Myocyte (in vitro differentiated cells): ENCODE measurements around the gene UBTD2. TPM values are rescaled to one million over a fixed set of nuclear protein-coding genes. Genes with fewer than 3 reads are reported as not detected.
"Not testable (repeated sequence)": the region's sequence is repeated elsewhere in the genome, so short reads cannot be mapped to it uniquely, and the experiment has no call there.

ENCODE experiments used
- DNase-seq: peaks from one replicate; pipeline ENCODE4 v3.0.0-alpha.2; 2012; ENCODE audit warnings: low read depth
- total RNA-seq: library from RNA; depleted of rRNA; stranded (reverse); fragments of >200 nt; gene quantifications from 2 replicates; pipeline ENCODE4 v1.2.3, GENCODE V29; 2014

Gene UBTD2
- total RNA-seq, 1 donor from 2014 or later = 45.2 TPM

DNA sequence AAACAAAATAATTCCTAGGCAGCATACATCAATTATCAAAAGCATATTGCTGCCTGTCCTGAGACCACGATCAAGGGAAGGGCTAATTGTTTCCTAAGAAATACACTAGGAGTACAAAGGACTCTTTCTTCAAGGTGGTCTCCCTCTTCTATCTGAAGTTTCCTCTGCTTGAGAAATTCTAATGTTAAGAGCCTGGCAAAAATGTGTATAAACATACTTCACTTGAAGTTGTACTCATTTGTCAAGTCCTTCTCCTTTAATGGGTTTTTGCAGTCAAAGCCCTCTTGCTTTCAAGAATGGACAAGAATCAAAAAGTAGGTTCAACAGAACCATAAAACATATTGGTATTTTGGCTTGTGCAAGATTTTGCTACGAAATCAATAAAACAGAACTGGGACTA, 31.1 kb downstream of the UBTD2 start:
- no peak for DNase-seq

DNA sequence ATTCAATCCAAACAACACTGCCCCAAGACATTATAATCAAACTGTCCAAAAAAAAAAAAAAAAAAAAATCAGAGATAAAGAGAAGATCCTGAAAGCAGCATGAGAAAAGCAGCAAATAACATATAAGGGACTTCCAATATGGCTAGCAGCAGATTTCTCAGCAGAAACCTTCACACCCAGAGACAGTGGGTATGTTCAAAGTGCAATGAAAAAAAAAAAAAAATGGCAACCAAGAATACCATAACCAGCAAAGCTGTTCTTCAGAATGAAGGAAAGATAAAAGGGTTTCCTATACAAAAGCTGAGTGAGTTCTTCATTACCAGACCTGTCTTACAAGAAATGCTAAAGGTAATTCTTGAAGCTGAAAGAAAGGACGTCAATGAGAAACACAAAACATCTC, 32.1 kb downstream of the UBTD2 start:
- DNase-seq = no peak

DNA sequence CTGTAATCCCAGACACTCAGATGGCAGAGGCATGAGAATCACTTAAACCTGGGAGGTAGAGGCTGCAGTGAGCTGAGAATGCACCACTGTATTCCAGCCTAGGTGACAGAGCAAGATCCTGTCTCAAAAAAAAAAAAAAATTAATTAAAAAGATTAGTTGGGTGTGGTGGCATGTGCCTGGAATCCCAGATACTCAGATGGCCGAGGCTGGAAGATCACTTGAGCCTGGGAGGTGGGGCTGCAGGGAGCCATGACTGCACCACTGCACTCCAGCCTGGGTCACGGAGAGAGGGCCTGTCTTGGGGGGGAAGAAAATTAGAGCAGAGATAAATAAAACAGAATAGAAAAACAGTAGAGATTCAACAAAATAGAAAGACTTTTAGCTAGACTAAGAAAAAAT, 34.9 kb downstream of the UBTD2 start:
- DNase-seq = peak; percentile 4

DNA sequence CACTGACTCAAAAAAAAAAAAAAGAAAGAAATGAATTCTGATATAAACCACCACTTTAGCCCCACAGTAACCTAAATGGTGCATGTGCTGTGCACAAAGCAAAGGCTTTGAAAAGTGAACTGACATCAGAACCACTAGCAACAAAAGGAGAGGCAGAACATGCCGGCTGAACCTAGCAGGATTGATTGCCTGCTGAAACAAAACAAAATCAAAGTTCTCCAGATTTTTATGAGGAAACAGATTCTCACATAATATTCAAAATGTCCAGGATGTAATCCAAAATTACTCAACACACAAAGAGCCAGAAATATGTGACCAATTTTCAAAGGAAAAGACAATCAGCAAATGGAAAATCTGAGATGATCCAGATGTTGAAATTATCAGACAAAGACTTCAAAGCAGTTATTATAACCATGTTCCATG, 37.9 kb downstream of the UBTD2 start:
- DNase-seq = no peak

DNA sequence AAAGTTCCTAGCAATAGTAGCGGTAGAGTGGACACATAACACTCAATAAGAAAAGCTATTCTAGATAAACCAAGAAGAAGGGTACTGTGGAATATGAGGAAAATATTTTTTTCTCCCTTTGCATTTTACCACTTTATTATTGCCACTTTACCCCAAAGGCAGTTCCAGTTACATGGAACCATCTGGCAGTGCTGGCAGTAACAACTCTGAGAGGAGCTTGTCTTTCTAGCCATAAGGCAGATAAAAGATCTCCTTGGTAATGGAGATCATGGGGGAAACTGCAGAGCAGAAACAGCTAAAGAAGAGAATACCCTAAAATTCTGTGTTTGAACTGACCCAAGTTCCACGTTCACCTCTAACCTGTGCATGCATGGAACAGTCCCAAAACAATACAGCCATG, 38.5 kb downstream of the UBTD2 start:
- no peak for DNase-seq

DNA sequence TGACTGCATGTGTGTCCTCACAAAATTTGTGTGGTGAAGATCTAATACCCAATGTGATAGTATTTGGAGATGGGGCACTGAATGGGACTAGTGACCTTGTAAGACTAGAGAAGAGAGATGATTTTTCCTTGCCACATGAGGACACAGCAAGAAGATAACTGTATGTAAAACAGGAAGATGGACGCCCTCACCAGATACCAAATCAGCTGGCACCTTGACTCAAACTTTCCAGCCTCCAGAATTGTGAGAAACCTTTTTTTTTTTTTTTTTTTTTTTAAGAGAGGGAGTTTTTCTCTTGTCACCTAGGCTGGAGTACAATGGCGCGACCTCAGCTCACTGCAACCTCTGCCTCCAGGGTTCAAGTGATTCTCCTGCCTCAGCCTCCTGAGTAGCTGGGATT, 40.3 kb downstream of the UBTD2 start:
- no peak for DNase-seq

DNA sequence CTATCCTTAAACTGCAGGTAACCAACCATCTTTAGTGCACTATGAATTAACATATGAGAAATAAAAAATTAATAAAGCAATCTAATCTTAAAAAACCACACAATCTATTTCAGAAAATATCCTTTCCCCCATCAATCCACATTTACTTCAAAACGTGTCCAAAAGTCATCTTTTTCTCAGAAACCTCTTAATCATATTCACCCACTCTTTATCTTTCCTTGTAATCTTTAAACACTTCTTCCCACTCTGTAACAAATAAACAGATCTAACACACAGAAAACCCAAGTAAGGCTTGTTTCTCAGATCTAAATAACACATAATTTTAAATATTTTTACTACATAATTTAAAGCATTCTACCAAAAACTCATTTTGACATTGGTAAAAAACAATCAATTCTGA, 45.2 kb downstream of the UBTD2 start:
- DNase-seq = no peak

DNA sequence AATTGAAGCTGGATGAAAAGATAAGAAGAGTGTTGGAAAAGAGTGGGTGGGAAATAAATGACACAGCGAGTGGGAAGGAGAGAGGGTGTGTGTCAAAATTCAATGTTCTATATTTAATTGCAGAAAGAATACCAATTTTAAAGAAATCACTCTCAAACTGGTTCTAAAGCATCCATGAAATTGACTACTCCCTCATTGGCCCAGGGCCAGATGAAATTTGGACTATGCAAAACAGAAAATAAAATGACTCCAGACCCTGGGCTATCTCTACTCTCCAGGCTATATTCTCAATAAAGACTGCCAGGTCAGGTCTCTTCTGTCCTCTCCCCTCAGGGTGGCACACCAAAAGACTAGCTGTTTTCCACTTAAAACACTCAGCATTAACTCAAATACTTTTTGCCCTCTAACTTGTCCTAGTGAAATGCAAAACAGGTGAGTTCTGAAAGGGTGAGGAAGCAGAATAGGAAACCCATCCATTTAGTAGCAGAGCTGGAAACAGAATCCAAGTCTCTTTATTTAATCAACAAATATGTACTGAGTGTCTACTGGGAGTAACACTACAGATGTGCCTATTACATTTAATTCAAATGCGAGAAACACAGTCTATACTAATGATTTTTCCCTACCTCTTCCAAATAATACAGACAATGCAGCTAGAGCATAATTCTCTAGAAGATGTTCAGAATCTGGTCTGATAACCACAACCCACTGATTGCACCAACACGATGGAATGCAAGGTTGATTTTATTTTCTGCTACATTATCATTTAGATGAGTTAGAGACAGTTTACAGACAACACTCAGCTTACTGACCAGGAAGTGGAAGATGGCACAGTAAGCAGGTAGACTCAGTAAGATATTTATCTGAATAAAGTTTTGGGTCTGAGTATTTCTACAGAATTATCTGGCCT, 47.5 kb downstream of the UBTD2 start:
- no peak for DNase-seq

DNA sequence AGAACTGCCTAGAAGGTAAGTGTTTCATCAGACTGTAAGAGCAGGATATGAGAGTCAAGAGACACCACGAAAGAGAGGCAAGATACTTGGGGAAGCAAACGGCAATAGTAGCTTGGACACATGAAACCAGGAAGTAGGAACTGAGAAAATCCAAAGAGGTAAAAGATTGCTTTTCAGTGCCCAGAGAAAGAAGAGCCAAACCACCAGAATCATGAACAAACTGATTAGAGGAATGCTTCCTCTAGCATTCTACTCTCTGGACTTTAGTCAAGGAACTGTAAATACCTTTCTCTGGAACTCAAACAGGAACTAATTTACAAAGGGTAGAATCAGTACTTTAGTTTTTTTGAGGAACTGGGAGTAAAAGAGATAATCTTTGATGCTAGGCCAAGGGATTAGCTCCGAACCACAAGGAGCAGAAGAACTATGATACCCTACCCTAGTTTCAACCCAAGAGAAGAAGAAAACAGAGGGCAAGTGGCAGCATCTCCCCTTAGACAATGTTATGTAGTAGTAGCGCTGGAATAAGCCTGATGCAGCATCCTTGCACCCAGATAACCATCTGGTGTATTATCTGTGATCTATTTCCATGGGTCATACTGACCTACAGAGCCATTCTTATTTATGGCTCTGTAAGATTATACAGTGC, 48.3 kb downstream of the UBTD2 start:
- no peak for DNase-seq

DNA sequence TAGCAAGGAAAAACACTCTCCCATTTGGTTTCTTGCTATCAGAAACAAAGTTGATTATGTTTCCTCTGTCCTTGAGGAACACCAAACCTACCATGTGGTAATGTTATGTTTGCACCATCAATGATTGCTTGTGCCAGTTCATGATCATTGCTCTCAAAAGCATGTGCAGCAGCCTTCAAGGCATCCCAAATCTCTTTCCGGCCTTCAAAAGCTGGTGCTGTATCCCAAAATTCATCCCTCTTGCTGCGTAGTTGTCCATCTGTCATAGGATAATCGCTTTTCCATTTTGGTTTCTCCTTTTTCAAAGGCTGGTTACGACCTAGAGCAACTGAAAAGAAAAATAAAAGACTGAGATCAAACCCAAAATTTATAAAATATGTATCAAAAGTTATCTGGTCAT, 49.5 kb downstream of the UBTD2 start:
- no peak for DNase-seq

DNA sequence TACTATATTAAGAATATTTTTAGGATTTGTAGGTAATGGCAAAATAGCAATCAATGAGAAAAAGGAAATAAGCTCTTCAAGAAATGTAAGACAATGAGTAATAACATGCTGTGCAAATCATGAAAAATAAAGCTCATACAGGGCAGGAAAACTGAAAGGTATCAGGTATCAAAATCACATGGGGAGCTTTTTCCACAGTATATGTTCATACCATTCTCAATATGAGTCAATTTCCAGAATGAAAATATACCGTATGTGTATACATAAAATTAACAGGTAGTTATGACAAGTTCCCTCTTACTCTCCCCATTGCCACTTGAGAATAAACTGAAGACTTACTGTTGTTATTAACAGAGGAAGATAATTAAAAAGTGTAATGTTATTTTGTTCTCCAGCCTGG, 53.7 kb downstream of the UBTD2 start:
- no peak for DNase-seq

DNA sequence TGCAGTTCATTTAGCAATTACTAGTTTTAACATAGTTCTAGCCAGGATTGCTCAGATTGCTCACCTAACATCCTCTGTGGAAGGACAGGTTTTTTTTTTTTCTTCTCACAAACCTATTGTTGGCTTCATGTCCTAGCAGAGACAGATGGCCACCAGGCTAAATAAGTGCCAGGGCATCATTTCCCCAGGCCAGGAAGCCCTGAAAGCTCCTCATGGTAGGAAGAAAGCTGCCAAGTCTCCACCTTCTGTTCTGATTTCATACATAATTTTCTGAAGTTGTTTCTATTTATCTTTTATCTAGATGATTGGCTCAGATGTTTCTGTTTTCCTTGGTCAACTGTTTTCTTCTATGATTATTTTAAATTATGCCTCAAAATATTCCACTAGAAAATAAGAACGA, 58.6 kb downstream of the UBTD2 start:
- DNase-seq = peak; percentile 20

DNA sequence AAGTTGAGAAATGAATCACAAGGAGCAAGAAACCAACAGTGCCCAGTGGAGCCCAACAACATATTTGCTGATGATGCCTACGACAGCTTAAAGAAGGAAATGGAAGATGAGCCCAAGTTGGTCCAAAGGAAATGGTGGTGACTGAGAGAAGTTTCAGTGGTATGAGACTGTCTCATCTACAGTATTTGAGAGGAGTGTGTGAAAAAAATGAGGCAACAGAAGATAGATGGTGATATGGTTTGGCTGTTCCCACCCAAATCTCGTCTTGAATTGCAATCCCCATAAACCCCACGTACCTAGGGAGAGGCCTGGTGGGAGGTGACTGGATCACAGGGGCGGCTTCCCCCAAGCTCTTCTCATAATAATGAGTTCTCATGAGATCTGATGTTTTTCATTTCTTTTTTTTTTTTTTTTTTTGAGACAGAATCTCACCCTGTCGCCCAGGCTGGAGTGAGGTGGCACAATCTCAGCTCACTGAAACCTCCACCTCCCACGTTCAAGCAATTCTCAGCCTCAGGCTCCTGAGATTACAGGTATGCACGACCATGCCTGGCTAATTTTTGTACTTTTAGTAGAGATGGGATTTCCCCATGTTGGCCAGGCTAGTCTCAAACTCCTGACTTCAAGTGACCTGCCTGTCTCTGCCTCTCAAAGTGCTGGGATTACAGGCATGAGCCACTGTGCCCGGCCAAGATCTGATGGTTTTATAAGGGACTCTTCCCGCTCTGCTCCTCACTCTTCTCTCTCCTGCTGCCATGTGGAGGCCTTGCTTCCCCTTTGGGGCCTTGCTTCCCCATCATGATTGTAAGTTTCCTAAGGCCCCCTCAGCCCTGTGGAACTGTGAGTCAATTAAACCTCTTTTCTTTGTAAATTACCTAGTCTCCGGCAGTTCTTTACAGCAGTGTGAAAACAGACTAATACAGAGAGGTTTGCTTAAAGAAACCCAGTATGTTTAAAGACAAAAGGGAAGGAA, 59.4 kb downstream of the UBTD2 start:
- DNase-seq = no peak

DNA sequence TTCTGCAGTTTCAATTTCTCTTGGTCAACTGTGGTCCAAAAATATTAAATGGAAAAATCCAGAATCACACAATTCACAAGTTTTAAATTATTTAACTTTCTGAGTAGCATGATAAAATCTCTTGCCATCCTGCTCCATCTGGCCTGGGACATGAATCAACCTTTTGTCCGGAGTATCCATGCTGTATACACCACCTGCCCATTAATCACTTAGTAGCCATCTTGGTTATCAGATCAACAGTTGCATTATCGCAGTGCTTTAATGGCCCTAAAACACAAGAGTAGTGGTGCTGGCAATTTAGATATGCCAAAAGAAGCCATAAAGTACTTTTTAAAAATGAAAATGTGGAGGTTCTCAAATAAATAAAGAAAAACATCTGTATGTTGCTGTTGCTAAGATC, 64.3 kb downstream of the UBTD2 start:
- no peak for DNase-seq

DNA sequence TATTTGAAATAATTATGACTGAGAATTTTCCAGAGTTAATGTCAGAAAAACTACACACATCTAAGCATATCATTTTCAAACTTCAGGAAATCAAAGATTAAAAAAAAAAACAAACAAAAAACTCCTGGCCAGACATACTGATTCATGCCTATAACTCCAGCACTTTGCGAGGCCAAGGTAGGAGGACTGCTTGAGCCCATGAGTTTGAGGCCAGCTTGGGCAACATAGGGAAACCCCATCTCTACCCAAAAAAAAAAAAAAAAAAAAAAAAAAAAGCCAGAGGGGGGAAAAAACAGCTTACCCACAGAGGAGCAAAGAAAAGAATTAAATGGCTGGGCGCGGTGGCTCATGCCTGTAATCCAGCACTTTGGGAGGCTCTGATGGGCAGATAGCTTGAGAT, 67.2 kb downstream of the UBTD2 start:
- no peak for DNase-seq

DNA sequence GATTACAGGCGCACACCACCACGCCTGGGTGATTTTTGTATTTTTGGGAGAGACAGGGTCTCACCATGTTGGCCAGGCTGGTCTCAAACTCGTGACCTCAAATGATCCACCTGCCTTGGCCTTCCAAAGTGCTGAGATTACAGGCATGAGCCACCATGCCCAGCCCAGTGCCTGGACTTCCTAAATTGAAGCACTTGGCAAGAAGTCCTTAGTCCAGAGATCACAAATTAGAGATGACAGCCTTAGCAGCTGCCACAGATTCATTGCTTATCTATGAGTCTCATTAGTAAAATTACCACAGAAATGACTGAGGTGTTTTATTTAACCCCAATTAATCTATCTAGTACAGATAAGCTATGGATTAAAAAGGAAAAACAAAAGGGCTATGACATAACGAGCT, 70.4 kb downstream of the UBTD2 start:
- DNase-seq = peak; percentile 51

DNA sequence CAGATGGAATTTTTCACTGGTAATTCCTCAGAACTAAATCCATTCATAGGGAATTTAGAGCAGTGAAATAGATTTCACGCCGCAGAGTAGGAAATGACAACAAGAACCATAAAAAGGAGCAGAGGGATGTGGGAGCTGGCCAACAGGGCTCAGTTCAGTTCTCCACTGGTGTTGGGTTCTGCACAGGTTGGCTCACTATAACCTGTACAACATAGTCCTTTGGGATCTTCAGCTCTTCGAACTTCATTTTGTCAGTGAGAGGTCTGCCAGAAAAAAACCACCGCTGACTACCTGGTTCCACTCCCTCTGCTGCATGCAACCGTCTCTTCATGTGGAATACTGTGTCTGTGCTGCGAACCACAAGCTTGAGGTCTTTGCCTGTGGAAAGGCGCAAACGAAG, 71.9 kb downstream of the UBTD2 start:
- no peak for DNase-seq

DNA sequence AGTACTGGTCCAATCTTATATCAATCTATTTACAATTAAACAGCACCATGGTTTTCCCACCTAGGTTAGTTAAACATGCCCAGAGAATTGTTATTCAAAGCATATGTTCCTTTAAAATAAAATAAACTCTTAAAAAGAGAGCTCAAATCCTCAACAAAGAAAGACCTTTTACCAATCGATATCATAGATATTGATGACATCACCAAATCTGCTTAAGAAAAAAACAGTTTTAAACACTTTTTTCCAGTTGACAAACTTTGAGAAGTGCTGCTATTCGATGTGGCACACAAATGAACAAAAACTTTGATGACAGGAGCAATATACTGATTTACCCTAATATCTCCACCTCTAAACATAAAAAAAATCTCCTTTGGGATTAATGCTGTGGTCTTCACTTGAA, 73.8 kb downstream of the UBTD2 start:
- no peak for DNase-seq

DNA sequence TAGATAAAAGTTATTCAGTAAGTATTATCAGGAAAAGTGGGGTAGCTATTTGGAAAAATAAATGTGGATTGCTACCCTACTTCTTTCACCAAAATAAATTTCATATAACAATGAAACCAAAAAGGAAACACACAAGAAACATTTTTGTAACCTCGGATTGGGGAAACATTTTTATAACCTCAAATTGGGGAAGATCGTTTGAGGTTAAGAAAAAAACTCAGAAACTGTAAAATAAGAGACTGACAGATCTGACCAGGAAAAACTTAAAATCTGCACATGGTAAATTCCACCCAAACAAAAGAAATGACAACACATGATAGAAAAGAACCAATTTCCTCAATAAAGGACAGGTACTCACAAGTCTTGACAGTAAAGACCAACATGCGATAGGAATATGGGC, 76.1 kb downstream of the UBTD2 start:
- DNase-seq = no peak

DNA sequence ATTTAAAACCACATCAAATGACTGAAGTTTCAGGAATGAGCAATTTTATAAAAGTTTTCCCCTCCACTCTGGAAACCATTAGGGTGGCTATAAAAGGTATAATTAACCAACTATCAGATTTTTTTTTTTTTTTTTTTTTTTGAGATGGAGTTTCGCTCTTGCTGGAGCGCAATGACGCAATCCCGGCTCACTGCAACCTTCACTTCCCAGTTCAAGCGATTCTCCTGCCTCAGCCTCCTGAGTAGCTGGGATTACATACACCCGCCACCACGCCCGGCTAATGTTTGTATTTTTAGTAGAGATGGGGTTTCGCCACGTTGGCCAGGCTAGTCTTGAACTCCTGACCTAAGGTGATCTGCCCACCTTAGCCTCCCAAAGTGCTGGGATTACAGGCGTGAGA, 77.6 kb downstream of the UBTD2 start:
- not testable (repeated sequence) for DNase-seq

DNA sequence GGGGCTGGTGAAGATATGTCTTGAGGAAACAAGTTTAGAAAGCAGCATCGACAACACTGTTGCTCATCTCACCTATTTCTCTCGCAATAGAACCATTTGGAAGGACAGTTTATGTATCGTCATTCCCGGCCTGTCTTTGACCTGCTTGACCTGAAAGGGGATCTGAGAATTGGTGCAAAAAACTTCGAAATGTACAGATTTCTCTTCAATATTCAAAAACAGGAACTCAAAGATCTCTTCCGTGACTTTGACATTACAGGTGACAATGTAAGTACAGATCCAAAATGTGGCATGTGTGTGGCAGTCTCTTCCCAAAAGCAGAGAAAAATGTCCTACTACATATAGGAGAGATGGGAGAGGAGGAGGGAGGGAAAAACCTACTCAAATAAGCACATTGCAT, 83.1 kb downstream of the UBTD2 start:
- DNase-seq = no peak

DNA sequence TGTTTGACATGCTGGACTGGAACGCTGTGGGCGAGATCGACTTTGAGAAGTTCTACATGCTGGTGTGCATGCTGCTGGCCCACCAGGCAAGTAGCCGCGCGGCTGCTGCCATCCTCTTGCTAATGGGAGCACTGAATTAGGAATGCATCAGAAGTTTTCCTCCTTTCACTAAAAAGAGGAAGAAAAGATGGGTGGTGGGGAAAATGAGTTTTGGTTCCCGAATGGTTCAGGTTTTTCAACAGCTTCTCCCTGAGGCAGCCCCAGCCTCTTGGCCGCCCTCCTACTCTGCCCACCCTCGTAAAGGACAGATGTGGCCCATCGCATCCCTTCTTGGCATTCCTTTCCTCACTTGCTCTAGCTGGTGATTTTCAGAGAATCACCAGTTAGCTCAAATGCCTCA, 84.1 kb downstream of the UBTD2 start:
- DNase-seq = no peak
